ENCODE results near the gene G0S2. TPM values are rescaled to one million over a fixed set of nuclear protein-coding genes. Genes with fewer than 3 reads are reported as not detected.
A peak's percentile ranks its signal among the peaks of the same experiment; 100 is the strongest.

The G0S2 gene
- total and polyA plus RNA-seq, 9 of the 15 experiments (the other 6 are each of a cell fraction or from before 2014, with no cell fraction given): 0.18 to 65.6 (median 11.4) TPM

- no peak for TF ChIP-seq MAFK (IDR thresholded peaks at IDR 0.05; ENCODE audit: low read length)
- TF ChIP-seq HMBOX1 (IDR thresholded peaks at IDR 0.05): peak; percentile 41; the same call in 1 of the 2 replicates
- TF ChIP-seq USF2 (CRISPR knock-in tag; IDR thresholded peaks at IDR 0.05): no peak
- TF ChIP-seq CREB1 (IDR thresholded peaks at IDR 0.05): no peak
- TF ChIP-seq CREB1 (CRISPR knock-in tag; IDR thresholded peaks at IDR 0.05): peak; percentile 58; the same call in 1 of the 2 replicates
- no peak for TF ChIP-seq SIX5 (IDR thresholded peaks at IDR 0.05; ENCODE audit: borderline replicate concordance in 1 of 2, insufficient read depth in 1 of 2, low read depth in 1 of 2, low read length in 2 of 2)
- no peak for TF ChIP-seq E2F1 (CRISPR knock-in tag; IDR thresholded peaks at IDR 0.05)
- TF ChIP-seq HNRNPUL1 (IDR thresholded peaks at IDR 0.05; ENCODE audit: low read length): no peak
- TF ChIP-seq EP400 (IDR thresholded peaks at IDR 0.05): no peak
- TF ChIP-seq ELK1 (CRISPR knock-in tag; IDR thresholded peaks at IDR 0.05): no peak
- no peak for TF ChIP-seq MCM2 (IDR thresholded peaks at IDR 0.05; ENCODE audit: low read depth)
- no peak for TF ChIP-seq RNF219 (CRISPR knock-in tag; IDR thresholded peaks at IDR 0.05)
- no peak for TF ChIP-seq ZNF717 (CRISPR knock-in tag; IDR thresholded peaks at IDR 0.05)
- TF ChIP-seq KDM2B (CRISPR knock-in tag; IDR thresholded peaks at IDR 0.05): no peak
- TF ChIP-seq POU5F1 (IDR thresholded peaks at IDR 0.05; ENCODE audit: borderline replicate concordance, low read depth, low read length, partially characterized antibody): no peak
- no peak for TF ChIP-seq USF1 (CRISPR knock-in tag; IDR thresholded peaks at IDR 0.05)
- no peak for TF ChIP-seq HDAC1 (IDR thresholded peaks at IDR 0.05)
- TF ChIP-seq NUFIP1 (IDR thresholded peaks at IDR 0.05; ENCODE audit: partially characterized antibody): no peak
- no peak for TF ChIP-seq BACH1 (tag; IDR thresholded peaks at IDR 0.05)
- peak; percentile 86 for TF ChIP-seq ATF3 (IDR thresholded peaks at IDR 0.05)
- no peak for TF ChIP-seq ATF3 (CRISPR knock-in tag; conservative IDR thresholded peaks at IDR 0.05)
These were observed 24.0 kb upstream of the G0S2 start (continued) for GRCh38 chr1:209651138-209651587.

Measured in K562 (cell line).